Right lung (tissue), 5 donors: ENCODE results near the gene CTNND2. TPM values are rescaled to one million over a fixed set of nuclear protein-coding genes. Genes with fewer than 3 reads are reported as not detected.
A peak's percentile ranks its signal among the peaks of the same experiment; 100 is the strongest.
"Not testable (repeated sequence)": the region's sequence is repeated elsewhere in the genome, so short reads cannot be mapped to it uniquely, and the experiment has no call there.

ENCODE experiments used
- DNase-seq, 2 donors: peaks; one replicate each; pipeline ENCODE4 v3.0.0-alpha.2; 2013
- polyA plus RNA-seq, 5 donors: library from polyadenylated mRNA; unstranded; fragments of 120-200 nt; gene quantifications; one replicate each; pipeline versions ENCODE4 v1.2.1 to v1.2.3, GENCODE V29; 2013; ENCODE audit warnings: inconsistent platforms in 1 of 5, low replicate concordance in 1 of 5; ENCODE audit not compliant: insufficient read length in 5 of 5, insufficient read depth in 1 of 5

Gene CTNND2
- polyA plus RNA-seq, 5 donors = 1.7 to 3.6 (median 1.9) TPM

DNA sequence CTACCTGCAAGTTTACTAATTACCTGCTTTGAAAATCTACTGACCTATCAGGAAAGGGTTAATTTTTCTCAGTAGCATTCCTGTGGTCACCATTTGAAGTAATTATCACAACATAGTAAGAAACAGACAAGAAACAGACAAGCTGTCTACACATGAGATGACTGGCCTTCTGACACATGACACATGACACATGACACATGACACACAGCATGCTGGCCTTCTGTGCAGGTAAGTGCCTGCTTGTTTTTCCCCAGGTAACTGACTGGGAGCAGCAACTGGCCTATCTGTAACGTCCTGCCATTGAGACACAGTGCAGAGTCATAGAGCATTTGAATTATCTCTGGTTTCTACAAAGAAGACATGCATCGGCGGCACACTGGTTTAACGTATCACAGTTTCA lies 222.4 kb downstream of the CTNND2 start:
- no peak for DNase-seq

- DNase-seq = no peak
Measured at GRCh38 chr5:11679676-11680075, 224.6 kb downstream of the CTNND2 start.

DNA sequence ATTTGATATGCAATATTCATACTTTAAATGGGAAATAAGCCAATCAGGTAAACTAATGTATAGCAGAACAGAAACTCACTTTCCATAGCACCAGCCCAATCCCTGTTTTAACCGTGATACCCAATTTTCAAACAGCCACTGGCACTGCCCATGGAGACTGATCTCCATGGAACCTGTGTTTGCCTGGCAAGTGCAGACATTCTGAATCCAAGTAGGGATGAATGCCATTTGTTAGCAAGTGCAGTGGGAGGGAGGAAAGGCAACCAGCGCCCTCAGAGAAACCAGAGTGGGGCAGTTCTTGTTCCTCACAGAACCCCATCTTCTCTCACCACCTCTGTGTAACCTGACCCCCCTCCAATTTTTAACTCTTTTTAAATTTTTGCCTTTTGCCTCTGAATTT lies 229.1 kb downstream of the CTNND2 start:
- no peak for DNase-seq

- no peak for DNase-seq
Measured at GRCh38 chr5:11672385-11673085, 231.7 kb downstream of the CTNND2 start.

- no peak for DNase-seq
Measured at GRCh38 chr5:11658376-11658775, 245.9 kb downstream of the CTNND2 start.

DNA sequence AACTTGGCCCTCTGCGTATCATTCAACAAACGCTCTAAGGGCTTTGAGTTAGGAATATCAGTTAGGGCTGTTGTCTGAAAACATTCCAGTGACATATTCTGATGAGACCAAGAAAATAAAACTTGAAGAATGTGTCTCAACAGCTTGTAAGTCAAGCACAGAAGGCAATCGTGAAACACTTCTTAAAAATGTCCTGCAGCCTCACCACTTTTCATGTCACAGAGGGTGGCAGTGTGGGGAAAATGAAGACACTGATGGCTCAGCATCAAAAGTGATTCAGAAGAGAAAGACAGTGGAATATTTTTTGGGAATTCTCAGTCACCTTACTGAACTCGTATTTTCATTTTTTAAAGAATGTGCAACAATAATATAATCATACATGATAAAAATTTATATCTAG lies 247.3 kb downstream of the CTNND2 start:
- no peak for DNase-seq

DNA sequence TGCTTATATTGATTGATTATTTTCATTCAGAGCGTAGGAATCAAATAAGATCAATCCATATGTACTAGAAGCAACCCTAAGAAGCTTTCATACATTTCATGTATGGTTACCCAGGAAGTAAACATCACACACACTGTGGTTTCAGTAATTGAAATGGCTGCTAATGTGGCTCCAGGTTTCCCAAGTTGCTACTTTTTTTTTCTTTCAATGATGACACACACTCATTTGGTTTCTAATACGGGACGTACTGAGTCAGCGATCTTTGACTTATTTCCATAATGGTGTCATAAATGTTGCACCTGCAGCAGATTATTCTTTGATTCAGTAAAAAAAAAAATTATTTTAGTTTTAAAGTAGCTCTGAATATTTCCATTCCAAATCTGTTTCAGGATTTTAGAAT lies 248.6 kb downstream of the CTNND2 start:
- DNase-seq = no peak

DNA sequence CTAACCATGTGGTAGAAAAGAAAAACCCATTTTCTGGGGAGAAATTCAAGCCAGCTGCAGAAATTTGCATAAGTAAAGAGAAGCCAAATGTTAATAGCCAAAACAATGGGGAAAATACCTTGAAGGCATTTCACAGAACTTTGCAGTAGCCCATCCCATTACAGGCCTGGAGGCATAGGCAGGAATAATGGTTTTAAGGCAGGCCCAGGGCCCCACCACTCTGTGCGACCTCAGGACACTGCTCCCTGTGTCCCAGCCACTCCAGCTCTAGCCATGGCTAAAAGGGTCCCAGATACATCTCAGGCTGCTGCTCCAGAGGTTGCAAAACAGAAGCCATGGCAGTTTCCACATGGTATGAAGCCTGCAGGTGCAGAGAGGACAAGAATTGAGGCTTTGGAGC lies 253.3 kb downstream of the CTNND2 start:
- no peak for DNase-seq

DNA sequence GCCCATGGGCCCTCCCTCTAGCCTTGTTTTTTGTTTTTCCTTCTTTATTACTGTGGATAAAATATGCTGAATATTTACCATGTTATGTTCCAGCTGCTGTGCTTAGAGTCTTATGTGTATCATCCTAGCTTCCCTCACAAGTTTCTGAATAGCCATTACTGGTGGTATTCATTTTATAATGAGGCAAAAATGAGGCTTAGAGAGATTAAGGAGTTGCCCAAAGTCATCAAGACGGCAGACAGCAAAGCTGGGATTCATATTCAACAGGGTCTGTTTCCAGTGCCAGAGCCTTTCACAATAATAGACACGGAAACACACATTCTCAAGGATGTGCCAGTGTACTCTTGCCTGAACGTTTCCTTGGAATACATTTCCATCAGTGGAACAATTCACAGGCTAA lies 258.1 kb downstream of the CTNND2 start:
- DNase-seq = no peak

- no peak for DNase-seq
Measured at GRCh38 chr5:11642438-11642837, 261.8 kb downstream of the CTNND2 start.

- DNase-seq = no peak
Measured at GRCh38 chr5:11640158-11640873, 263.9 kb downstream of the CTNND2 start.

DNA sequence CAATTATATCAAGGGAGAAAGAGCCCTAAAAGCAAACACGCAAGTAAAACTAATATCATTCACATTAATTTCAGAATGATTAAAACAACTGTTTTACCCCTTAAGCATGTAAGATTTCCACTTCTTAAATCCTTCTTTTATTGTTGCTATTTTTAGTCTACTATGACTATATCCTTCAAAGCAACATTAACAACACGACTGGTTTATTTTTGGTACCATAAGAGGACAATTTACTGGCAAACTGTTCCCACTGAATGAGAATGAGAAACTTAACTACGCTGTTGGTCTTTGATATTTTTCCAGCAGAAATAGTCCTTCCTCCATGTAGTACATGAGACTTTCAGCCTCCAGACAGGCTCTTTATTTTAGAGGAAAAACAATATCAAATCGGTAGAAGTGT lies 281.5 kb downstream of the CTNND2 start:
- DNase-seq = no peak

- no peak for DNase-seq
Measured at GRCh38 chr5:11620172-11620571, 284.1 kb downstream of the CTNND2 start.

DNA sequence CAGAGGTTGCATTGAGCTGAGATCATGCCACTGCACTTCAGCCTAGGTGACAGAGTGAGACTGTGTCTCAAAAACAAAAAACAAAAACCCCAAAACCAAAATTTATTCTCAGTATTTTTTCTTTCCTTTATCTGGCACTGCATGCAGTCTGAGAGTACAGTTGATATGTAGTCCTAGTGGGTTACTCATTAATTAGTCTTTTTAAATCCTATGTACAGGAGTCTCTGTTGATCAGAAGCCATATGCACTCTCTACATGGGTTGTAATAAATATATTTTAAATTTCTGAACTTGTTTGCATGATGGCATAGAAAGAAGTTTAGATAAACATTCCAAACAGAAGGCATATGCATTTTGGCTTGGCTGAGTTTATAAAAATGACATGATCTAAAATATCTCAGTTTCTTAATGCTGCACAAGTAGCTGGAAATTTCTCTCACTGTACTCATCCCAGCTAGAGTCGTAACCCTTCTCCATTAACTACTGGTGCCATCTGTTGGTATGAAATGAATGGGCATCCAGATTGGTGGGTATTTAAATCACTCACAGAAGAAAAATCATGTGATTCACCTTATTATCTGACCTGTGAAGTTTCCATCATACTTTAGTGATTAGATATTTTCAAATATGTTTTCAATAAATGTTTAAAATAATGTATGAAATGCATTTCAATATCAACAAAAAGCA lies 284.8 kb downstream of the CTNND2 start:
- DNase-seq = peak in 1 of 2 donors; percentile 2

GRCh38 chr5:11617080-11617479 lies 287.2 kb downstream of the CTNND2 start:
- no peak for DNase-seq

GRCh38 chr5:11616624-11617023 lies 287.6 kb downstream of the CTNND2 start:
- not testable (repeated sequence) for DNase-seq

DNA sequence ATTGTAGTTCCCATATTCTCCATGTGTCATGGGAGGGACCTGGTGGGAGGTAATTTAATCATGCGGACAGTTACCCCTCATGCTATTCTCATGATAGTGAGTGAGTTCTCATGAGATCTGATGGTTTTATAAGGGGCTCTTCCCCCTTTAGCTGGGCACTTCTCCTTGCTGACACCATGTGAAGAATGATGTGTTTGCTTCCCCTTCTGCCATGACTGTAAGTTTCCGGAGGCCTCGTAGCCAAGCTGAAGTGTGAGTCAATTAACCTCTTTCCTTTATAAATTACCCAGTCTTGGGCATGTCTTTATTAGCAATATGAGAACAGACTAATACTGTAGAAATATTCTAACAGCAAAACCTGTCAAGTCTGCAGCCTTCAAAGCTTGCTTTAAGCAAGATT lies 293.2 kb downstream of the CTNND2 start:
- DNase-seq = no peak

DNA sequence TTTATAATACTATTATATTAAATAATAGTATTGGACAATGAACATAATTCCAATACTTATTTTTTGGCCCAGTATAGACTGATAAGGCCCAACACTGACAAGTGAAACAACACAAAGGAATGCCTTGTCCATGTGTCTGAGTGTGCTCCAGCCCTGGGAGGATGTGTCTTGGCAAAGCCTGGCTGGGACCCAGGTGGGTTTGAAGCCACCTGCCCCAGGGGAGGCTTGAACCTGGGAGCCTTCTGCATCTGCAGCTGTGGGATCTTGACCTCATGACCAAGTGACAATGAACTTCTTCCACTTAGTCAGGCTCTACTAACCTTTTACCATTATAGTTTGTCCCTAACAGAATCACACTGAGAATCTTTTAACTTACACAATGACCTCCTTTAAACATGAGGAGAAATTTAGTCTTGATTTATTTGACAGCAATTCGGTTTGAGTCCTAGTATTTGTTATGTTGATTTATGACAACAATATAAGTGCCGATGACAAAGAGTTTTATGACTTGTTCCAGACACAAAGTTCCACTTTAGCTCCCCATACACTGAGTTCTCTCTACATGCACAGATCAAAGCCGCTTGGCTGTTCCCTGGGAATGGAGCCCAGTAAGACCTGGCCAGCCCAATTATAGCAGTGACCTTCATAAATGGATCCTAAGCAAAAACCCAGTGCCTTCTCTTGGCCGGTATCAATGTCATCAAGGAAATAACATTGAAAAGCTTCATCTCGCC lies 294.5 kb downstream of the CTNND2 start:
- DNase-seq = no peak

DNA sequence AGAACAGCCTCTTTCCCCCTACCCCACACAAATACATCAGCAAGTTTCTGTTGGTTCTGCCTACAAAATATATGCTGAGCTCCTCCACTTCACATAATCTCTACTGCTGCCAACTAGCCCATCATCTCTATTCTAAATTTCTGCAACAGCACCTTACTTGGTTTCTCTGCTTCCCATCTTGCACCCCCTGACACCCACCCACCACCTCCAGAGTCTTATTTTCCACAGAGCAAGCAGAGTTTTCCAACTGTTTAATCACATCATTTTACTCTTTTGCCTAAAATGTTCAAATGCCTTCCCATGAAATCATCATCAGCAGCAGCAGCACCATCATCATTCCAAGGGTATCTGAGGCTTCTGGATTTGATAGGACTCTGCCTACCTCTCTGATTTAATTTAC lies 295.7 kb downstream of the CTNND2 start:
- DNase-seq = no peak

- no peak for DNase-seq
Measured at GRCh38 chr5:11607944-11608483, 296.2 kb downstream of the CTNND2 start.

GRCh38 chr5:11602298-11602697 lies 301.9 kb downstream of the CTNND2 start:
- DNase-seq = no peak

DNA sequence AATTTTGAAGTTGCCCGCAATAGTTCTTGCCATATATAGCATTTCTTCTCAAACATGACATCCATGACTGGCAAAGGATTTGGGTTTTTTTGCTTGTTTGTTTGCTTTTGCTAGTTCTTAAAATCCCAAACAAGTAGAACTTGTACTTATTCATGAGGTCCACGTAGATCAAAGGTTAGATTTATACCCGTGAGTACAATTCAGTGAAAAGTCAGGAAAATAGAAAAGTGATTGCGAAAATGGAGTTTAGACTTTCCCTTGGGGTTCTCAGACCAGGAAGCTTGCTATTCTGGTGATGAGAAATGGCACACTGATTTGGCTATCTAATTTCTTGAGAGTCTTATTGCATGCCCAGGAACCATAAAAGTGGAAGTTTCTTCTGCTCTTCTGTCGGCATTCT lies 304.7 kb downstream of the CTNND2 start:
- DNase-seq = no peak
